ENCODE data around the gene PLEKHN1. TPM values are rescaled to one million over a fixed set of nuclear protein-coding genes. Genes with fewer than 3 reads are reported as not detected.
A peak's percentile ranks its signal among the peaks of the same experiment; 100 is the strongest.

The PLEKHN1 gene
- total RNA-seq, 2 donors from 2014 or later: 1.5 to 4.6 TPM

DNA sequence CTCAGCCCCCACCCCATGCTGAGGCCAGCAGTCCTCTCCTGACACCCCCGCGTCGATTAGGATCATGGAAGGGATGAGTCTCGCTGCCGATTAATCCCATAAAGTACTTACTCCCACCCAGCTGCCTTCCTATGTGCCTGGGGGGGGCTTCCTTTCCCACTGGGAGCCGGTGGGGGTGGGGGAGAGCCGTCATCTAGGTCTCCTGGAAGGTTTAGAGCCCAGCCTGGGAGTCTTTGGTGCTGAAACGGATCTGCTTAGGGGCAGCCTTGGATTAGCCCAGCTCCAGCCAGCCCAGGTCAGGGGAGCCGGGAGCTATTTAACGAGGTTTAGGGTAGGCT is 32.7 kb upstream of the PLEKHN1 start:
- Mint-ChIP-seq H3K4me3 (no peak overlapping the region), H3K27me3 (ENCODE audit: insufficient read depth) (peaks cover 53% of the 10 kb centered on the region), H3K36me3 (ENCODE audit: low read depth) (peaks cover 12% of the 10 kb centered on the region), H3K27ac (no peak overlapping the region), H3K4me1 (peaks cover 23% of the 10 kb centered on the region), H3K9me3 (no peaks in the 10 kb centered on the region)
- H3K9ac ChIP-seq (ENCODE audit: extremely low read depth, low read length, poor library complexity, severe bottlenecking): no peak overlapping the region
- no peak overlapping the region for H3K27ac ChIP-seq (ENCODE audit: low read depth, low read length)
- no peak overlapping the region for H3K4me3 ChIP-seq (ENCODE audit: low read length)
- H3K9me3 ChIP-seq (ENCODE audit: control insufficient read depth, low read length): no peaks in the 10 kb centered on the region
- H3K4me1 ChIP-seq (ENCODE audit: control insufficient read depth, insufficient read depth, low read length): peaks cover 12% of the 10 kb centered on the region
- H3K27me3 ChIP-seq (ENCODE audit: control insufficient read depth, insufficient read depth, low read length, poor library complexity, severe bottlenecking): peaks cover 32% of the 10 kb centered on the region
- 20 to 46% methylated on average over 1 to 10 of the region's 10 CpGs for WGBS, 2 experiments (ENCODE audit: insufficient coverage in 1 of 2, insufficient read length in 1 of 2)
- peak; percentile 53 for DNase-seq
- TF ChIP-seq, protein P1, sequence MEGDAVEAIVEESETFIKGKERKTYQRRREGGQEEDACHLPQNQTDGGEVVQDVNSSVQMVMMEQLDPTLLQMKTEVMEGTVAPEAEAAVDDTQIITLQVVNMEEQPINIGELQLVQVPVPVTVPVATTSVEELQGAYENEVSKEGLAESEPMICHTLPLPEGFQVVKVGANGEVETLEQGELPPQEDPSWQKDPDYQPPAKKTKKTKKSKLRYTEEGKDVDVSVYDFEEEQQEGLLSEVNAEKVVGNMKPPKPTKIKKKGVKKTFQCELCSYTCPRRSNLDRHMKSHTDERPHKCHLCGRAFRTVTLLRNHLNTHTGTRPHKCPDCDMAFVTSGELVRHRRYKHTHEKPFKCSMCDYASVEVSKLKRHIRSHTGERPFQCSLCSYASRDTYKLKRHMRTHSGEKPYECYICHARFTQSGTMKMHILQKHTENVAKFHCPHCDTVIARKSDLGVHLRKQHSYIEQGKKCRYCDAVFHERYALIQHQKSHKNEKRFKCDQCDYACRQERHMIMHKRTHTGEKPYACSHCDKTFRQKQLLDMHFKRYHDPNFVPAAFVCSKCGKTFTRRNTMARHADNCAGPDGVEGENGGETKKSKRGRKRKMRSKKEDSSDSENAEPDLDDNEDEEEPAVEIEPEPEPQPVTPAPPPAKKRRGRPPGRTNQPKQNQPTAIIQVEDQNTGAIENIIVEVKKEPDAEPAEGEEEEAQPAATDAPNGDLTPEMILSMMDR (conservative IDR thresholded peaks at IDR 0.05): no peak
- H3K36me3 ChIP-seq (ENCODE audit: control insufficient read depth, insufficient read depth, low read length): no peaks in the 10 kb centered on the region

- H3K4me3 ChIP-seq (ENCODE audit: low read length): no peak overlapping the region
- peak overlapping the region; percentile 36 for H3K4me3 Mint-ChIP-seq
Measured at GRCh38 chr1:934991-935750, 31.1 kb upstream of the PLEKHN1 start.

DNA sequence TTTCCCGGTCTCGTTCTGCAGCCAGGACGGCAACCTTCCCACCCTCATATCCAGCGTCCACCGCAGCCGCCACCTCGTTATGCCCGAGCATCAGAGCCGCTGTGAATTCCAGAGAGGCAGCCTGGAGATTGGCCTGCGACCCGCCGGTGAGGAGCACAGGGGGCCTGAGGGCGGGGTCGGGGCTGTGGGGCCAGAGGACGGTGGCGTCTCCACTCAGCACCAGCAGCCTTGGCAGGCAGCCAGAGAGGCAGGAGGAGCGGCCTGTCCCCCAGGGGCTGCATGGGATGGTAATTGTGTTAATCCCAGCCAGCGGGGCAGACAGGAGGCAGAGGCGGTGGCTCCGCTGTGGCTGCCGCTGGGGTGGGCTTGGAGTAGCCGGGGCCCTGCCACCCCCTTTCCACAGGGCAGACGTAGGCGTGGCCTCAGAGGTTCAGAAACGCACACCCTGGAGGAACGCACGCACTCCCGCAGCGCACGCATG is 30.5 kb upstream of the PLEKHN1 start:
- no peak overlapping the region for H3K4me3 ChIP-seq (ENCODE audit: low read length)
- H3K9me3 ChIP-seq (ENCODE audit: control insufficient read depth, low read length): no peaks in the 10 kb centered on the region
- no peaks in the 10 kb centered on the region for H3K9me3 Mint-ChIP-seq
- TF ChIP-seq, protein P1 (conservative IDR thresholded peaks at IDR 0.05): no peak
- H3K4me1 Mint-ChIP-seq: peaks cover 31% of the 10 kb centered on the region
- H3K27ac Mint-ChIP-seq: peak overlapping the region; percentile 78
- H3K4me1 ChIP-seq (ENCODE audit: control insufficient read depth, insufficient read depth, low read length): peaks cover 27% of the 10 kb centered on the region
- H3K27me3 ChIP-seq (ENCODE audit: control insufficient read depth, insufficient read depth, low read length, poor library complexity, severe bottlenecking): peaks cover 27% of the 10 kb centered on the region
- WGBS, 2 experiments (ENCODE audit: insufficient coverage in 1 of 2, insufficient read length in 1 of 2): 0 to 14% methylated on average over 5 to 30 of the region's 30 CpGs
- H3K36me3 Mint-ChIP-seq (ENCODE audit: low read depth): peaks cover 5% of the 10 kb centered on the region
- H3K9ac ChIP-seq (ENCODE audit: extremely low read depth, low read length, poor library complexity, severe bottlenecking): no peak overlapping the region
- H3K36me3 ChIP-seq (ENCODE audit: control insufficient read depth, insufficient read depth, low read length): no peaks in the 10 kb centered on the region
- no peak overlapping the region for H3K27ac ChIP-seq (ENCODE audit: low read depth, low read length)
- peaks cover 42% of the 10 kb centered on the region for H3K27me3 Mint-ChIP-seq (ENCODE audit: insufficient read depth)
- peak overlapping the region; percentile 36 for H3K4me3 Mint-ChIP-seq
- peak; percentile 88 for DNase-seq

More at GRCh38 chr1:934991-935750, 31.1 kb upstream of the PLEKHN1 start:
- Histone ChIP-seq H3K27ac (ENCODE audit: low read depth, low read length) (no peak overlapping the region), H3K9ac (ENCODE audit: extremely low read depth, low read length, poor library complexity, severe bottlenecking) (no peak overlapping the region), H3K9me3 (ENCODE audit: control insufficient read depth, low read length) (no peaks in the 10 kb centered on the region), H3K4me1 (ENCODE audit: control insufficient read depth, insufficient read depth, low read length) (peaks cover 23% of the 10 kb centered on the region), H3K27me3 (ENCODE audit: control insufficient read depth, insufficient read depth, low read length, poor library complexity, severe bottlenecking) (peaks cover 27% of the 10 kb centered on the region), H3K36me3 (ENCODE audit: control insufficient read depth, insufficient read depth, low read length) (no peaks in the 10 kb centered on the region)
- TF ChIP-seq, protein P1 (conservative IDR thresholded peaks at IDR 0.05): no peak
- Mint-ChIP-seq H3K9me3 (no peaks in the 10 kb centered on the region), H3K27me3 (ENCODE audit: insufficient read depth) (peaks cover 44% of the 10 kb centered on the region), H3K4me1 (peaks cover 31% of the 10 kb centered on the region), H3K27ac (peak overlapping the region; percentile 78), H3K36me3 (ENCODE audit: low read depth) (peaks cover 5% of the 10 kb centered on the region)
- peak; percentile 56 for DNase-seq
- WGBS, 2 experiments (ENCODE audit: insufficient coverage in 1 of 2, insufficient read length in 1 of 2): 19% methylated on average over 11 to 37 of the region's 37 CpGs
